Left ventricle myocardium inferior (tissue), 1 donor: ENCODE results near the gene GNG7. TPM values are rescaled to one million over a fixed set of nuclear protein-coding genes. Genes with fewer than 3 reads are reported as not detected.
"Not testable (repeated sequence)": the region's sequence is repeated elsewhere in the genome, so short reads cannot be mapped to it uniquely, and the experiment has no call there.

Experiments used
- DNase-seq: peaks from one replicate; pipeline ENCODE4 v3.0.0-alpha.2; 2020
- H3K27ac ChIP-seq: fragments of 200-600 bp; replicated peaks from 2 replicates; pipeline ENCODE4 v1.8.0; 2021
- H3K27me3 ChIP-seq: fragments of 200-600 bp; 2 replicates; pipeline ENCODE4 v1.8.0; 2021; ENCODE audit warnings: low read depth
- H3K36me3 ChIP-seq: fragments of 200-600 bp; 2 replicates; pipeline ENCODE4 v1.8.0; 2021
- H3K4me1 ChIP-seq: fragments of 200-600 bp; 2 replicates; pipeline ENCODE4 v1.8.0; 2021
- H3K4me3 ChIP-seq: fragments of 200-600 bp; 2 replicates; pipeline ENCODE4 v1.8.0; 2021; ENCODE audit warnings: mild to moderate bottlenecking, moderate library complexity
- H3K9me3 ChIP-seq: fragments of 200-600 bp; replicated peaks from 2 replicates; pipeline ENCODE4 v1.8.0; 2021
- intact Hi-C: fragments of 100-400 bp; cut with micrococcal nuclease; formaldehyde crosslinking; loops from one replicate; pipeline ENCODE4 v1.11.0; 2022
- total RNA-seq: library from RNA; stranded (reverse); fragmentation: NEBNext Ultra II Directional; extraction: Animal tissue kit (Norgen Biotek cat#: 25700); gene quantifications from one replicate; pipeline ENCODE4 v1.2.1, GENCODE V29; 2021
- TF ChIP-seq, protein P1 (sequence below): fragments of 200-600 bp; IDR thresholded peaks from 2 replicates; pipeline ENCODE4 v1.8.0; 2021; ENCODE audit warnings: antibody characterized with exemption, mild to moderate bottlenecking, borderline replicate concordance
- donor health status: DM: no; HTN: yes; CAD: no; lungs with severe emphysema.

Gene GNG7
- total RNA-seq, 1 donor from 2014 or later, result 46.6 TPM

DNA sequence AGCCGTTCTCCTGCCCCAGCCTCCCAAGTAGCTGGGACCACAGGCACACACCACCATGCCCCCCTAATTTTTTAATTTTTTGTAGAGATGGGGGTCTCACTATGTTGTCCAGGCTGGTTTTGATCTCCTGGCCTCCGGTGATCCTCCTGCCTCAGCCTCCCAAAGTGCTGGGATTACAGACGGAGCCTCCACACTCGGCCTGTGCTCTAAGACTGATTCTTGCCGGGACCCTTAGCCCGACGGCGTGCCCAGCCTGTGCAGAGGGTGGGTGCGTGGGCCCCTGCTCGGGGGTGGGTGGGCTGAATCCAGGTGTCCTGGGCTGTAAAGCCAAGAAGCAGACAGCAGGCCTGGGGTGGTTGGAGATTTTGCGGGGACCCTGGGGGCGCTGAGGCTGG lies 162.2 kb downstream of the GNG7 start:
- TF ChIP-seq, protein P1, sequence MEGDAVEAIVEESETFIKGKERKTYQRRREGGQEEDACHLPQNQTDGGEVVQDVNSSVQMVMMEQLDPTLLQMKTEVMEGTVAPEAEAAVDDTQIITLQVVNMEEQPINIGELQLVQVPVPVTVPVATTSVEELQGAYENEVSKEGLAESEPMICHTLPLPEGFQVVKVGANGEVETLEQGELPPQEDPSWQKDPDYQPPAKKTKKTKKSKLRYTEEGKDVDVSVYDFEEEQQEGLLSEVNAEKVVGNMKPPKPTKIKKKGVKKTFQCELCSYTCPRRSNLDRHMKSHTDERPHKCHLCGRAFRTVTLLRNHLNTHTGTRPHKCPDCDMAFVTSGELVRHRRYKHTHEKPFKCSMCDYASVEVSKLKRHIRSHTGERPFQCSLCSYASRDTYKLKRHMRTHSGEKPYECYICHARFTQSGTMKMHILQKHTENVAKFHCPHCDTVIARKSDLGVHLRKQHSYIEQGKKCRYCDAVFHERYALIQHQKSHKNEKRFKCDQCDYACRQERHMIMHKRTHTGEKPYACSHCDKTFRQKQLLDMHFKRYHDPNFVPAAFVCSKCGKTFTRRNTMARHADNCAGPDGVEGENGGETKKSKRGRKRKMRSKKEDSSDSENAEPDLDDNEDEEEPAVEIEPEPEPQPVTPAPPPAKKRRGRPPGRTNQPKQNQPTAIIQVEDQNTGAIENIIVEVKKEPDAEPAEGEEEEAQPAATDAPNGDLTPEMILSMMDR, result no peak
- intact Hi-C loops, result loop anchor here (5.0 kb wide), 1 partner anchor 63 kb away; the partner anchor contains the start of gene GADD45B
- Histone ChIP-seq H3K27me3 (no peaks in the 10 kb centered on the region), H3K4me3 (peak overlapping the region; percentile 44), H3K9me3 (no peaks in the 10 kb centered on the region), H3K36me3 (no peaks in the 10 kb centered on the region), H3K4me1 (peaks cover 53% of the 10 kb centered on the region), H3K27ac (peak overlapping the region; percentile 96)
- no peak for DNase-seq

DNA sequence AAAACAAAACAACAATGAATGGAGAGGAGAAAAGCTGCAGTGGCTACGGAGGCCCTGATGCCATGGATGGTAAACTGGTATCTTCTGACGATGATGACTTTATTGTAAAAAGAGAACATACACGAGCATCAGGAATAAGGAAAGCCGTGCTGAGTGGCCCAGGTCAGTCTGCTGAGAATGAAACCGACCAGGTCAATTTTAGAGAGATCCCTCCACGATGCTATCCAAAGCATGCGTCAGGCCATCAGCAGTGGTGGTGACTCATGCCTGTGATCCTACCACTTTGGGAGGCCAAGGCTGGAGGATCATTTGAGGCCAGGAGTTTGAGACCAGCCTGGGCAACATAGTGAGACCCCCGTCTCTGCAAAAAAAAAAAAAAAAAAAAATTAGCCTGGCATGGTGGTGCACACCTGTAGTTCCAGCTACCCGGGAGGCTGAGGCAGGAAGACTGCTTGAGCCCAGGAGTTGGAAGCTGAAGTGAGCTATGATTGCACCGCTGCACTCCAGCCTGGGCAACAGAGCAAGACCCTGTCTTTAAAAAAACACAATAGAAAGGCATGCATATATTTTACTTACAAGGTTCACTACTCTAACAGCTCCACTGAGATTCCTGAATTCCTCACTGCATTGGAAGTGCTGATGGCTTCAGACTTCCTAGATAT lies 164.3 kb downstream of the GNG7 start:
- Histone ChIP-seq H3K27ac (no peak overlapping the region), H3K36me3 (no peaks in the 10 kb centered on the region), H3K4me1 (peaks cover 36% of the 10 kb centered on the region), H3K27me3 (no peaks in the 10 kb centered on the region), H3K9me3 (peaks cover 6% of the 10 kb centered on the region), H3K4me3 (no peak overlapping the region)
- intact Hi-C loops, result no loop called here
- no peak for DNase-seq
- TF ChIP-seq, protein P1, result no peak

DNA sequence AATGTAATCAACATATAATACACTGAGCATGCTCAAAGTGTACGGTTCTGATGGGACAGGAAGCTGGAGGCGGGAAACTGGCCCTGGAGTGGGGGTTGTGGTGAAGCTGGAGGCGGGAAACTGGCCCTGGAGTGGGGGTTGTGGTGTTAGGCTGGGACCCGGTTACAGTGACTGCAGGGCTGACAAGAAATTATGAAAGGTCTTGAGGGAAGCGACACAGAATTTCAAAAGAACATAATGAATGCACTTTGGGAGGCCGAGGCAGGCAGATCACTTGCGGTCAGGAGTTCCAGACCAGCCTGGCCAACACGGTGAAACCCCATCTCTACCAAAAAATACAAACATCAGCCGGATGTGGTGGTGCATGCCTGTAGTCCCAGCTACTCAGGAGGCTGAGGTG lies 164.9 kb downstream of the GNG7 start:
- H3K4me3 ChIP-seq, intact Hi-C loops, H3K27ac ChIP-seq, H3K27me3 ChIP-seq, DNase-seq, H3K9me3 ChIP-seq, H3K36me3 ChIP-seq: not testable (repeated sequence)
- H3K4me1 ChIP-seq, result peaks cover 35% of the 10 kb centered on the region

DNA sequence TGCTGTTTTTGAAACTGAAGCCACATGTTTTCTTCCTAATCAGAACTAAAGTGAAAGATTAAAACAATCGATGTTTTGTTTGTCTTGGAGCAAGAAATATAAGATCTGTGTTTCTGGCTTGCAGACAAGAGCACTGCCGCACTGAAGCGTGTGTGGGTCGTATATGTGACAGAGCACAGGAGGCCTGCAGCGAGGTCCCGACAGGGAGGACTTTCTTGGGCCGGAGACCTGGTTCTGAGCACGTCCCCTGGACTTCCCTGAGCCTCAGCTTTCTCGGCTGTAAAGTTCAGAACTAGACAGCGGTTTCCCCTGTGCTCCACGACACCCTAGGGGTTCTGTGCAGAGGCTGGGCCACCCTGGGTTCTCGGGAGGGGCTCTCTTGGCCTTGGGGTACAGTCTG lies 166.0 kb downstream of the GNG7 start:
- intact Hi-C loops, result no loop called here
- Histone ChIP-seq H3K36me3 (no peaks in the 10 kb centered on the region), H3K27me3 (no peaks in the 10 kb centered on the region), H3K9me3 (peaks cover 10% of the 10 kb centered on the region), H3K27ac (peak overlapping the region; percentile 33), H3K4me1 (peaks cover 26% of the 10 kb centered on the region), H3K4me3 (no peak overlapping the region)
- TF ChIP-seq, protein P1, result no peak
- no peak for DNase-seq

DNA sequence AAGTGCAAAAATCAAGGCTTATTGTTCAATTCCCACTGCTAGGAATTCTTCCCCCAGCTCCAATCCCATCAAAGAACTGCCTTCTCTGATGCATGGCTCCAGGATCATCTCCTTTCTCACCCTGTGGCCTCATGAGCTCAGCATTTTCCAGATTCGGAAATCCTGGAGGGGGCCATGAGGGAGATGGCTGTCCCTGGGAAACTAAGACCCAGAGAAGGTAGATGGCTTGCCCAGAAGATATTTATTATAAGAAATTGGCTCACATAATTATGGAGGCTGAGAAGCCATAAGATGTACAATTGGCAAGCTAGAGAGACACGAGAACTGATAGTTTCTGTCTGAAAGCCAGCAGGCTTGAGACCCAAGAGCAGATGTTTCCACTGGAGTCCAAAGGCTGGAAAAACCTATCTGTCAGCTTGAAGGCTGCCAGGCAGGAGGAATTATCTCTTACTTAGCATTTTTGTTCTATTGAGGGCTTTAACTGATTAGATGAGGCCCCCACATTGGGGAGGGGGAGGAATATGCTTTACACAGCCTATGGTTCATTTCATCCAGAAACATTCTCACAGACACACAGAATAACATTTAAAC lies 168.0 kb downstream of the GNG7 start:
- DNase-seq, result no peak
- intact Hi-C loops, result no loop called here
- H3K36me3 ChIP-seq, result no peaks in the 10 kb centered on the region
- no peak overlapping the region for H3K4me3 ChIP-seq
- H3K4me1 ChIP-seq, result peaks cover 11% of the 10 kb centered on the region
- TF ChIP-seq, protein P1, result no peak
- no peak overlapping the region for H3K27ac ChIP-seq
- H3K27me3 ChIP-seq, result no peaks in the 10 kb centered on the region
- peaks cover 10% of the 10 kb centered on the region for H3K9me3 ChIP-seq
